HG03457 (cell line): ENCODE measurements around the gene TAF3.

ENCODE experiments used
- ATAC-seq: cut with Tn5 transposase; IDR thresholded peaks from one replicate; pipeline ENCODE4 v1.9.1; 2021; ENCODE audit warnings: moderate number of reproducible peaks; ENCODE audit not compliant: unreplicated experiment

Gene TAF3

DNA sequence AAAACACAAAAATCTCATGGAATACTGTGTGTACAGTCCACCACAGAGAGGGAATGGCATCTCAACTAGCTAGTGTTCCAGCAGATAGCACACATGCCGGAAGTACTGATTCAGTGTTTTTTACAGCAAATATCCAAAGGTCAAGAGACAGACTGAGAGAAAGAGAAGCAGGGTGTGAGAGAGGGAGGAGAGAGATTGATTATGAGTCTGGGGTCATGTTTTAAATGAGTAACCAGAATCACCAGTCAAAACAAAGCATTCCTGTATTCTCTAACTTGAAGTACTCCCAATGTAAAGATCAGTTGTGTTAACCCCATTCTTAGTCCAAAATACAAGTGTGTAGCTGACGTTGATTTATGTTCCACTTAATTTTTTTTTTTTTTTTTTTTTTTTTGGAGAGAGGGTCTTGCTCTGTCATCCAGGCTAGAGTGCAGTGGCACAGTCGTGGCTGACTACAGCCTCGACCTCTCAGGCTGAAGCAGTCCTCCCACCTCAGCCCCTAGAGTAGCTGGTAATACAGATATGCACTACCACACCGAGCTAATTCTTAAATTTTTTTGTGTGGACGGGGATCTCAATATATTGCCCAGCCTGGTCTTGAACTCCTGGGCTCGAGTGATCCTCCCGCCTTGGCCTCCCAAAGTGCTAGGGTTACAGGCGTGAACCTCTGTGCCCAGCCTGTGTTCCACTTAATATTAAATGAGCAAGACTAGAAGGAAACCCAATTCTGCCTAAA is 114.2 kb downstream of the TAF3 start:
- no peak for ATAC-seq

- no peak for ATAC-seq
Measured at GRCh38 chr10:7933262-7933661, 115.0 kb downstream of the TAF3 start.

DNA sequence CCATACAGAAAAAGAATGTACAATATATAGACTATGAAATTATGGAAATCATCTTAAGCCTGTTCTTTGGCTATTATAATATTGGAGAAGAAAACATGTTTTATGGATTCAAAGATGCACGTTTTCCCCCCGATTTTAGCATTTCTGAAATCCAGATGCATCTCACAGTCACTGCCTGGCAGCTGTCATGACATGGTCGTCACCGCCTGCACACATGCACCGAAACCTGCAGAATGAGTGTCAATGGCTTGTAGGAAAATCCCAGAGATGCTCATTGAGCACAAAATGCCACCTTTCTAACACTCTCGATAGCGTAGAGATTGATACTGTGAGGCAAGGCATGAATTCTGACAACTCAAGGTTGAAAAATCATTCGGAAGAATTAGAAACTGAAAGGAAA is 115.5 kb downstream of the TAF3 start:
- ATAC-seq = no peak

DNA sequence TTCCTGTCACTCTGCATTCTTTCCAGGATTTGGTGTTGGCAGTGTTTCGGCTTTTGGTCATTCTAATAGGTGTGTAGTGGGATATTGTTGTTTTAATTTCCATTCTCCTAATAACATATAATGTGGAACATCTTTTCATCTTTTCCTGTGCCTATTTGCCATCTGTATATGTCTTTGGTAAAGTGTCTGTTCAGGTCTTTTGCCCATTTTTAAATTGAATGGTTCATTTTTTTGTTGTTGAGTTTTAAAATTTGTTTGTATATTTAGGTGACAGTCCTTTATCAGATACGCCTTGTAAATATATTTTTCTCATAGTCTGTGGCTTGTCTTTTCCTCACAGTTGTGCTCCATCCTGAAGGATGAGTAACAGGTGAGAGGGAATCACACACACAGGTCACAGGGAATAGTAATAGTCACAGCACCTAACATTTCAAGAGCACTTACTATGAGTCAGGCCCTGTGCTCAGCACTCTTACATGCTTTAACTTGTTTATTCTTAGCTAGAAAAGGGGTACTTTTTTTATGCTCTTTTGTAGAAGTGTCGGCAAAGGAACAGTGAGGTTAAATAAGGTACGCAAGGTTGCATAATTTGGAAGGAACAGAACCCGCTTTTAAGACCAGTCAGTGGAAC is 119.1 kb downstream of the TAF3 start:
- no peak for ATAC-seq

DNA sequence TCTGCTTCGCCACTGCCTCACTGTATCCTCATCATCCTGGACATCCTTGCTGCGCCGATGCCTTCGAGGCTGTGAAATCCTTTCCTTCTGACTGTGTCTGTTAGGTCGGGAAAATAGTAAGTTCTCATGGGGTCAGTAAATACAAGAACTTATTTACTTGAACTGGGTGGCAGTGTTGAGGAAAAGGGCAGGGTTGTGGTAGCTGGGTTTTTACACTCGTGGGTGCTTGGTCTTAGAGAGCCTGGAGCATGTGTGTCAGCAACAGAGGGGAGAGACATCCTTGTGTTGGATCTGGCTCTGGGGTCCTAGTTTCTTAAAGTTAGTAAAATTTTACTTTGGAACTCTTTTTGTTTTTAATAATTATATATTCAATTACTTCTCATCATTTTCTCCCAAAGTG is 123.3 kb downstream of the TAF3 start:
- ATAC-seq = no peak

DNA sequence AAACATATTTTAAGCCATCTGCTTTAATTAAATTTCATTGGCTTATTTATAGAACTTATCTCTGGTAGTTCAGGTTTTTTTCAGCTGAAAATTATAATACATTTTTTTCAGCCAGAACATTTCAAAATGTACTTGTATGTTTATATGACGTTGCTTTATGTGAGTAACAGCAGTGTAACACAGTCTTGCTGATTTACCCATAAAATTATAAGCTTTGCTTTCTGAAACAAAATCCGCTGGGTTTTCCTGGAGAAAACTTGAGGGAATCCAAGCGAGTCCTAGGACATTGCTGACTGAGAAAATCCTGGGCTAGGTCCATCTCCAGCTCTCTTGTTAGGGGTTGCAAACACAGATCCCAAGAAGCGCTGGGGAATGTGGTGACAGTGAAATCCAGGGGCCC is 124.0 kb downstream of the TAF3 start:
- ATAC-seq = no peak

- no peak for ATAC-seq
Measured at GRCh38 chr10:7942859-7943258, 124.6 kb downstream of the TAF3 start.

DNA sequence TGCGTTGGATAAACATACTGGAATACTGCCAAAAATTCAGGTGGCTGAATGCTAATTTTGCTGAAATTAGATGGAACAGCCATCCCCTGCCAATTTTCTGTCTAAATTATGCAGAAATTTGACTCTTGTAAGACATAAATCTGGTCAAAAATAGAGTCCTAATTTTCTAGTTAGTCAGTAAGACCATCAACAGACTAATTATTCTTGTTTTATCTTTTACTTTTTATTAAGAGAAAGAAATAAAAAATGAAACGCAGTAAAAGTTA is 125.8 kb downstream of the TAF3 start:
- no peak for ATAC-seq

- no peak for ATAC-seq
Measured at GRCh38 chr10:7944537-7944936, 126.2 kb downstream of the TAF3 start.

DNA sequence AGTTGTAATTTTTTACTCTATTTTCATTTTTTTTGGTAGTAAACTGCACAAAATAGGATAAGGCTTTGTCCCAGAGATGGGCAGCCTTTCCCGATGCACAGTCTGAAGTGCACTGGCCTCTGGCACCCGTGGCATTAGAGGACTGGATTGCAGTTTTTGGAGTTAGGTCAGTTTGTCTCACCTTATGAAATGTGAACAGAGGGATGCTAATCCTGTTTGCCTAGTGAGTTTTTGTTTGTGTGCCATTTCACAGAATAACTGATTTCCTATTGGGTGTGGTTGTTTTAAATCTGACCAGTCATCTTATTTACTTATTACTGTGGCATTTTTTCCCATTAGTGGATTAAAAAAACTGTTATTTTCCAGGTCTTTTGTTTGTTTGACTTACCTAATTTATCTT is 126.7 kb downstream of the TAF3 start:
- ATAC-seq = no peak

GRCh38 chr10:7945469-7946187 is 127.3 kb downstream of the TAF3 start:
- ATAC-seq = no peak

- no peak for ATAC-seq
Measured at GRCh38 chr10:7948371-7949000, 130.2 kb downstream of the TAF3 start.

- ATAC-seq = no peak
Measured at GRCh38 chr10:7950981-7951847, 132.9 kb downstream of the TAF3 start.

- ATAC-seq = no peak
Measured at GRCh38 chr10:7952266-7952665, 134.0 kb downstream of the TAF3 start.

DNA sequence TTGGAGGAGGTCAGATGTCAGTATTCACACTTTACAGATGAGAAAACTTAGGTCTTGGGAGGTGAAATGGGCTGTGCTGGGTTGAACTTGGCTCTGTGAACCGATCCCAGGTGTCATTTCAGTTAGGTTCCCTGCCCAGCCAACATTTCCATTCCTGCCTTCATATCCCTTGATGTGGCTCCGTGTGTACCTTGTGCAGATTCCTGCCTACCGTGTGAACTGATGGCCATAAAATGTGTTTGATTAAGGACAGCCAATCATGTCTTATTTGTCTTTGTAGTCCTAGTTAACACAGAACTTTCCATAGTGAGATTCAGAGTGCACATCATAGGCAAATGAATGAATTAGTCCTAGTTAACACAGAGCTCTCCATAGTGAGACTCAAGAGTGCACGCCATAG is 135.1 kb downstream of the TAF3 start:
- ATAC-seq = no peak

- no peak for ATAC-seq
Measured at GRCh38 chr10:7955446-7955845, 137.1 kb downstream of the TAF3 start.

DNA sequence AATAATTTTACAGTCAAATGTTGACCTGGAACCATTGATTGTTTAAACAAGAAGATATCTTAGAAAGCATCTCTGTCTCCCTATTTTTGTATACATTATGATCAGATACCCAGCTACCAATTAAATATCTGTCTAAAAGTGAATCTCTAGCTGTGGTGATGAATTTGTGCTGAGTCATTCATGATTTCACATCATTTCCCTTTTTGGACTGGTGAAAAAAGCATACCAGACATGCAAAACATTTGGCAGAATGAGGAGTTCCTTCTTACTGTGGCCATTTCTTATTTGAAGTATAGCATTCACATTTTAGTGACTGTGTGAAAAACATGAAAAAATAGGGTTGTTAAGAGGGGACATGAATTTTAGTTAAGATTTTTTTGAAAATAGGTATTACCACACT is 138.2 kb downstream of the TAF3 start:
- peak; percentile 86 for ATAC-seq

DNA sequence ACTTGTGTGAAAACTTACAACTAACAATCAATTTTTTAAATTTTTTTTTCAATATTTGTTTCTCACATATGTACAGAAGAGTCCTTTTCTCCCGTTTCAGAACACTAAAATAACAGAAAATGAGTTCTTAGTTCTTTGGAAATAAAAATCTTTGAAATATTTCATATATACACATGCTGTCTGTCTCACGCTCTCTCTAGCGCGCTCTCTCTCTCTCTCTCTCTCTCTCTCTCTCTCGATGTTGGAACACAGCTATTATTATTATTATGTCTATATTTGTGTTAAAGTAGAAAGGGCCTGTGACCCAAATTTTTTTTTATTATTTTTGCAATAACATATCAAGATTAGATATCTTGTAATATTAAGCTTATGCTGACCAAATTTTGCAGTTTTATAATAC is 139.3 kb downstream of the TAF3 start:
- ATAC-seq = no peak

GRCh38 chr10:7958442-7958841 is 140.1 kb downstream of the TAF3 start:
- ATAC-seq = no peak

- no peak for ATAC-seq
Measured at GRCh38 chr10:7960108-7960507, 141.8 kb downstream of the TAF3 start.

DNA sequence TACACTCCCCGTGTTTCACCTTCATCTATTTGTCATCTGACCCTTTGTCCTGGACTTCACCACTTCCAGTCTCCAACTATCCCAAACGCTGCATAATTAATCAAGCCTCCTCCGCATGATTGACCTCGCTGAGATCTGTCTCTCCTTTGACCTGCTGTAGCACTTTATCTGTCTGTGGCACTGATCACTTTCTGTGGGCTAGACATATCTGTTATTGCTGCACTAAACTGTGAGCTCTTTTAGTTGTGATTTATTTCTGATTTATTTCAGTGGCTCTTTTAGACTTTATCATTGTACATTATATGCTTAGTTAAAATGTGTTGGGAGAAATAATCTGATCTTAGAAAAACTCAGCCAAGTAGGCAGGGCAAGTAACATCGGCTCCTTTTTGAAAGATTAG is 144.3 kb downstream of the TAF3 start:
- ATAC-seq = no peak
